Epithelial cell of alveolus of lung (primary cell): ENCODE measurements around the gene NPIPB13. TPM values are rescaled to one million over a fixed set of nuclear protein-coding genes. Genes with fewer than 3 reads are reported as not detected.

ENCODE experiments used
- total RNA-seq: library from RNA; depleted of rRNA; stranded (reverse); fragments of >200 nt; gene quantifications from 2 replicates; pipeline ENCODE4 v1.2.1, GENCODE V29; 2015

The NPIPB13 gene
- total RNA-seq, result 0.13 and 0.64 TPM in 2 replicates

DNA sequence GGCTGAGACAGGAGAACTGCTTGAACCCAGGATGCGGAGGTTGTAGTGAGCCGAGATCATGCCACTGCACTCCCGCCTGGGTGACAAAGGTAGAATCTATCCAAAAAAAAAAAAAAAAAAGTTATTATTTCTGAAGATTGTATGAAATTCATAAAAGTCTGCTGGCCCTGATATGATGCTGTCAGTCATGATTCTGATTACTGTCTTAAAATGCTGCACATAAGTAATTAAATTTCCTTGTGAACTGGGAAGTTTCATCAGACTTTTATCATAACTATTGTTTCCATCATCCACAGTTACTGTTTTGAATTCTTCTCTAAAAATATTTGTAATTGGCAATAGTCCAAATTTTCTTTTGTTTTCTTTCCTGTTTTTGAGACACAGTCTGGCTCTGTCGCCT is at the start of gene NPIPB13:
TSS of gene NPIPB13 (minus strand) at position 101 of the 400 bp plus-strand sequence. CDS start 2,906 bp downstream, outside the sequence.

DNA sequence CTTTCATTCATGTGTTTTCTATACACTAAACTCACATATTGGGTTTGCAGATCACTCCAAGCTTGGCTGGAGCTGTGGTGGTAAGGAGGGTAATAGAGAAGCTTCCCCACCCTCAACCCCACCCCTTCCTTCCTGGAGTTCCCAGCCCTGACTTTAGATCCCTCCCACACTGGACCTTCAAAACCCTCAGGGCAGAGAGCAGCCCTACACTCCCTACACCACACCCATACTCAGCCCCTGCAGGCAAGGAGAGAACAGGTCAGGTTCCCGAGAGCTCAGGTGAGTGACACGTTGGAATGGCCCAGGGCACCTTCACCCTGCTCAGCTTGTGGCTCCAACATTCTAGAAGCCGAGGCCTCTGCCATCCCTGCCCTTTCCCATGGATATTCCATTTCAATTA is 49.2 kb downstream of the NPIPB13 start, which contains the start of gene SULT1A3:
TSS of gene SULT1A3 (plus strand) at position 207 of the 400 bp plus-strand sequence. CDS start 1,474 bp downstream, outside the sequence.

Other genes starting within 250 kb of the NPIPB13 start
- gene DOC2A, start 237.5 kb downstream of the NPIPB13 start, total RNA-seq, result 0.52 and 2.7 TPM in 2 replicates
- gene C16orf92, start 225.3 kb downstream of the NPIPB13 start, total RNA-seq, result not detected in 2 replicates
- gene TLCD3B, start 217.2 kb downstream of the NPIPB13 start, total RNA-seq, result 0.16 TPM in 1 of 2 replicates, not detected in the other
- 2,073 and 2,863 TPM in 2 replicates for gene ALDOA, start 182.7 kb downstream of the NPIPB13 start, total RNA-seq
- gene PPP4C, start 172.5 kb downstream of the NPIPB13 start, total RNA-seq, result 151 and 157 TPM in 2 replicates
- gene TBX6, start 156.6 kb downstream of the NPIPB13 start, total RNA-seq, result 0.13 and 2.6 TPM in 2 replicates
- 15.8 and 91.5 TPM in 2 replicates for gene YPEL3, start 152.3 kb downstream of the NPIPB13 start, total RNA-seq
- gene GDPD3, start 134.9 kb downstream of the NPIPB13 start, total RNA-seq, result 0.13 and 4.2 TPM in 2 replicates
- gene MAPK3, start 125.3 kb downstream of the NPIPB13 start, total RNA-seq, result 75.4 and 127 TPM in 2 replicates
- gene CORO1A, start 64.9 kb downstream of the NPIPB13 start, total RNA-seq, result 9.1 and 13.5 TPM in 2 replicates
- gene BOLA2B, start 54.8 kb downstream of the NPIPB13 start, total RNA-seq, result 220 and 267 TPM in 2 replicates
- gene SLX1A, start 54.6 kb downstream of the NPIPB13 start, total RNA-seq, result 64.3 and 179 TPM in 2 replicates
- gene SULT1A3, start 49.2 kb downstream of the NPIPB13 start, total RNA-seq, result 7.4 and 18.7 TPM in 2 replicates
- 46.3 and 53.2 TPM in 2 replicates for gene CD2BP2, start 106.8 kb upstream of the NPIPB13 start, total RNA-seq
- gene TBC1D10B, start 122.0 kb upstream of the NPIPB13 start, total RNA-seq, result 40.4 and 40.9 TPM in 2 replicates
- gene MYL11, start 126.3 kb upstream of the NPIPB13 start, total RNA-seq, result 21.2 TPM in 1 of 2 replicates, not detected in the other
- 0.32 TPM in 1 of 2 replicates, not detected in the other for gene SEPTIN1, start 134.1 kb upstream of the NPIPB13 start, total RNA-seq
- 9.6 and 10.1 TPM in 2 replicates for gene ZNF48, start 146.9 kb upstream of the NPIPB13 start, total RNA-seq
- gene ZNF771, start 159.1 kb upstream of the NPIPB13 start, total RNA-seq, result 14.0 and 26.6 TPM in 2 replicates
- 12.5 and 34.5 TPM in 2 replicates for gene DCTPP1, start 181.6 kb upstream of the NPIPB13 start, total RNA-seq
- 27.3 and 34.8 TPM in 2 replicates for gene SEPHS2, start 197.4 kb upstream of the NPIPB13 start, total RNA-seq
- gene ITGAL, start 224.3 kb upstream of the NPIPB13 start, total RNA-seq, result not detected in 2 replicates